ENCODE data around the gene PPM1M.
"Not testable (repeated sequence)": the region's sequence is repeated elsewhere in the genome, so short reads cannot be mapped to it uniquely, and the experiment has no call there.

PPM1M gene

DNA sequence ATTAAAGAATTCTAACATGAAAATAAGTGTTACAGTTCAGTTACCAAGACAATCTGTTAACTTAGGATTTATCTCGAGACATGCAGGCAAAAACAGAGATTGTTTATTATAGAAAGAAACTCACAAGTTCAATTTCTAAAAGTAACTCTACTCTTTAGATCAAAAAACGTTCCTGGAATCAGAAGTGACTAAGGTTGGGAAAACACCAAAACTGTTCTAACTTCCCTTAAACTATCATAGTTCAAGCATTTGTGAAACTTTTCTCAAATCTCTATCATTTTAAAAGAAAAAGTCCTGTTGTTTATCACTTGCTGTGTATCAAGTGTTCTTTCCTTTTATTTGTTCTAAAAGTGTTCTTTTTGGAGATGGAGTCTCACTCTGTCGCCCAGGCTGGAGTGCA, 24.2 kb downstream of the PPM1M start:
- TF ChIP-seq ZNF174 (tag by site-specific recombination; IDR thresholded peaks at IDR 0.05) (no peak), ZNF843 (tag by site-specific recombination; IDR thresholded peaks at IDR 0.05) (no peak), ZNF302 (tag by site-specific recombination; IDR thresholded peaks at IDR 0.05; ENCODE audit: low read depth) (no peak), ZNF394 (tag by site-specific recombination; IDR thresholded peaks at IDR 0.05; ENCODE audit: borderline replicate concordance) (no peak), ZNF560 (tag by site-specific recombination; IDR thresholded peaks at IDR 0.05; ENCODE audit: borderline replicate concordance) (no peak), ZSCAN30 (tag by site-specific recombination; IDR thresholded peaks at IDR 0.05) (no peak), SP3 (tag by site-specific recombination; IDR thresholded peaks at IDR 0.05) (no peak)
- TF ChIP-seq, protein P1, sequence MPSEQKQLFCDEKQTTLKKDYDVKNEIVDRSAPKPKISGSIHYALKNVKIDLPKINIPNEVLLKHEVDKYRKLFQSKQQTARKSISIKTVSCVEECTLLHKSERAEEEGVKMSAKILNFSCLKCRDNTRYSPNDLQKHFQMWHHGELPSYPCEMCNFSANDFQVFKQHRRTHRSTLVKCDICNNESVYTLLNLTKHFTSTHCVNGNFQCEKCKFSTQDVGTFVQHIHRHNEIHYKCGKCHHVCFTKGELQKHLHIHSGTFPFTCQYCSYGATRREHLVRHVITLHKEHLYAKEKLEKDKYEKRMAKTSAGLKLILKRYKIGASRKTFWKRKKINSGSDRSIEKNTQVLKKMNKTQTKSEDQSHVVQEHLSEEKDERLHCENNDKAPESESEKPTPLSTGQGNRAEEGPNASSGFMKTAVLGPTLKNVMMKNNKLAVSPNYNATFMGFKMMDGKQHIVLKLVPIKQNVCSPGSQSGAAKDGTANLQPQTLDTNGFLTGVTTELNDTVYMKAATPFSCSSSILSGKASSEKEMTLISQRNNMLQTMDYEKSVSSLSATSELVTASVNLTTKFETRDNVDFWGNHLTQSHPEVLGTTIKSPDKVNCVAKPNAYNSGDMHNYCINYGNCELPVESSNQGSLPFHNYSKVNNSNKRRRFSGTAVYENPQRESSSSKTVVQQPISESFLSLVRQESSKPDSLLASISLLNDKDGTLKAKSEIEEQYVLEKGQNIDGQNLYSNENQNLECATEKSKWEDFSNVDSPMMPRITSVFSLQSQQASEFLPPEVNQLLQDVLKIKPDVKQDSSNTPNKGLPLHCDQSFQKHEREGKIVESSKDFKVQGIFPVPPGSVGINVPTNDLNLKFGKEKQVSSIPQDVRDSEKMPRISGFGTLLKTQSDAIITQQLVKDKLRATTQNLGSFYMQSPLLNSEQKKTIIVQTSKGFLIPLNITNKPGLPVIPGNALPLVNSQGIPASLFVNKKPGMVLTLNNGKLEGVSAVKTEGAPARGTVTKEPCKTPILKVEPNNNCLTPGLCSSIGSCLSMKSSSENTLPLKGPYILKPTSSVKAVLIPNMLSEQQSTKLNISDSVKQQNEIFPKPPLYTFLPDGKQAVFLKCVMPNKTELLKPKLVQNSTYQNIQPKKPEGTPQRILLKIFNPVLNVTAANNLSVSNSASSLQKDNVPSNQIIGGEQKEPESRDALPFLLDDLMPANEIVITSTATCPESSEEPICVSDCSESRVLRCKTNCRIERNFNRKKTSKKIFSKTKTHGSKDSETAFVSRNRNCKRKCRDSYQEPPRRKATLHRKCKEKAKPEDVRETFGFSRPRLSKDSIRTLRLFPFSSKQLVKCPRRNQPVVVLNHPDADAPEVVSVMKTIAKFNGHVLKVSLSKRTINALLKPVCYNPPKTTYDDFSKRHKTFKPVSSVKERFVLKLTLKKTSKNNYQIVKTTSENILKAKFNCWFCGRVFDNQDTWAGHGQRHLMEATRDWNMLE (tag by site-specific recombination; conservative IDR thresholded peaks at IDR 0.05; ENCODE audit: low read depth): no peak
- TF ChIP-seq, protein P2, sequence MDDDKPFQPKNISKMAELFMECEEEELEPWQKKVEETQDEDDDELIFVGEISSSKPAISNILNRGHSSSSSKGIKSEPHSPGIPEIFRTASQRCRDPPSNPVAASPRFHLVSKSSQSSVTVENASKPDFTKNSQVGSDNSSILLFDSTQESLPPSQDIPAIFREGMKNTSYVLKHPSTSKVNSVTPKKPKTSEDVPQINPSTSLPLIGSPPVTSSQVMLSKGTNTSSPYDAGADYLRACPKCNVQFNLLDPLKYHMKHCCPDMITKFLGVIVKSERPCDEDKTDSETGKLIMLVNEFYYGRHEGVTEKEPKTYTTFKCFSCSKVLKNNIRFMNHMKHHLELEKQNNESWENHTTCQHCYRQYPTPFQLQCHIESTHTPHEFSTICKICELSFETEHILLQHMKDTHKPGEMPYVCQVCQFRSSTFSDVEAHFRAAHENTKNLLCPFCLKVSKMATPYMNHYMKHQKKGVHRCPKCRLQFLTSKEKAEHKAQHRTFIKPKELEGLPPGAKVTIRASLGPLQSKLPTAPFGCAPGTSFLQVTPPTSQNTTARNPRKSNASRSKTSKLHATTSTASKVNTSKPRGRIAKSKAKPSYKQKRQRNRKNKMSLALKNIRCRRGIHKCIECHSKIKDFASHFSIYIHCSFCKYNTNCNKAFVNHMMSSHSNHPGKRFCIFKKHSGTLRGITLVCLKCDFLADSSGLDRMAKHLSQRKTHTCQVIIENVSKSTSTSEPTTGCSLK (tag by site-specific recombination; IDR thresholded peaks at IDR 0.05): no peak
- Histone ChIP-seq H3K36me3 (ENCODE audit: control insufficient read depth in 2 of 2, insufficient read depth in 1 of 2, low read length in 2 of 2) (peaks cover 52 to 87% of the 10 kb centered on the region in 2 experiments), H3K4me1 (ENCODE audit: control insufficient read depth, insufficient read depth, low read length) (no peaks in the 10 kb centered on the region), H3K9me3 (ENCODE audit: control insufficient read depth, insufficient read depth, low read depth, low read length) (no peaks in the 10 kb centered on the region), H3K4me3 (ENCODE audit: low read depth, low read length) (no peak overlapping the region), H3K27ac (ENCODE audit: extremely low read depth, low read depth, low read length) (no peak overlapping the region)
- CTCF ChIA-PET: no interaction called here
- POLR2A ChIA-PET: no interaction called here

GRCh38 chr3:52270252-52270754, 24.7 kb downstream of the PPM1M start:
- Histone ChIP-seq H3K4me1 (ENCODE audit: control insufficient read depth, insufficient read depth, low read length) (no peaks in the 10 kb centered on the region), H3K9me3 (ENCODE audit: control insufficient read depth, insufficient read depth, low read depth, low read length) (no peaks in the 10 kb centered on the region), H3K27ac (ENCODE audit: extremely low read depth, low read depth, low read length) (no peak overlapping the region), H3K4me3 (ENCODE audit: low read depth, low read length) (no peak overlapping the region), H3K36me3 (ENCODE audit: control insufficient read depth in 2 of 2, insufficient read depth in 1 of 2, low read length in 2 of 2) (peaks cover 48 to 85% of the 10 kb centered on the region in 2 experiments)
- TF ChIP-seq ZNF548 (tag by site-specific recombination; IDR thresholded peaks at IDR 0.05) (no peak), ZNF660 (tag by site-specific recombination; IDR thresholded peaks at IDR 0.05) (0 out of 2 replicates have a peak, but pooled peaks have one; percentile 18)
- ChIA-PET CTCF (interaction anchor here (0.5 kb wide), 1 partner anchor 1656 kb away, joined by 6 read pairs; no protein-coding TSS in a partner anchor), POLR2A (interaction anchor here (0.6 kb wide), 1 partner anchor 69 kb away, joined by 5 read pairs; no protein-coding TSS in a partner anchor)

GRCh38 chr3:52272172-52272571, 26.6 kb downstream of the PPM1M start:
- ChIA-PET POLR2A (interaction anchor here (0.6 kb wide), 1 partner anchor 453 kb away, joined by 3 read pairs; no protein-coding TSS in a partner anchor), CTCF (interaction anchor here (1.7 kb wide), 1 partner anchor 41 kb away, joined by 3 read pairs; no protein-coding TSS in a partner anchor)
- H3K36me3 ChIP-seq (ENCODE audit: control insufficient read depth in 2 of 2, insufficient read depth in 1 of 2, low read length in 2 of 2): peaks cover 30 to 76% of the 10 kb centered on the region in 2 experiments
- H3K4me3 ChIP-seq (ENCODE audit: low read depth, low read length); H3K27ac ChIP-seq (ENCODE audit: extremely low read depth, low read depth, low read length); H3K9me3 ChIP-seq (ENCODE audit: control insufficient read depth, insufficient read depth, low read depth, low read length); H3K4me1 ChIP-seq (ENCODE audit: control insufficient read depth, insufficient read depth, low read length): not testable (repeated sequence)
- 0 out of 2 replicates have a peak, but pooled peaks have one; percentile 38 for TF ChIP-seq KLF1 (tag by site-specific recombination; IDR thresholded peaks at IDR 0.05)

Data from HEK293 (cell line).